ENCODE measurements around the gene TNNI3.

TNNI3 gene

GRCh38 chr19:55131421-55131820 lies 26.1 kb downstream of the TNNI3 start:
- Histone ChIP-seq H3K36me3 (ENCODE audit: insufficient read depth, low read length) (no peaks in the 10 kb centered on the region), H3K9ac (ENCODE audit: low read depth, low read length) (no peak overlapping the region), H3K4me3 (ENCODE audit: low read depth in 1 of 2, low read length in 2 of 2) (no peak overlapping the region), H2AFZ (ENCODE audit: low read depth, low read length) (no peak overlapping the region), H3K4me1 (ENCODE audit: insufficient read depth, low read length) (no peaks in the 10 kb centered on the region), H3K27me3 (ENCODE audit: insufficient read depth, low read length, poor library complexity) (peaks cover 3% of the 10 kb centered on the region), H3K79me2 (ENCODE audit: insufficient read depth, low read length) (no peaks in the 10 kb centered on the region), H4K20me1 (ENCODE audit: insufficient read depth, low read length) (no peaks in the 10 kb centered on the region), H3K9me3 (ENCODE audit: insufficient read depth, low read length, severe bottlenecking) (no peaks in the 10 kb centered on the region), H3K27ac (ENCODE audit: low read length) (no peak overlapping the region), H3K4me2 (ENCODE audit: insufficient read depth, low read length) (no peak overlapping the region)
- no peak for TF ChIP-seq CTCF (IDR thresholded peaks at IDR 0.05; ENCODE audit: borderline replicate concordance, extremely low read depth, low read length, poor library complexity, severe bottlenecking)
- no peak for TF ChIP-seq EZH2 (IDR thresholded peaks at IDR 0.05; ENCODE audit: borderline replicate concordance, low read depth, low read length, severe bottlenecking)
- DNase-seq: no peak
- ATAC-seq (ENCODE audit: insufficient read depth, low read depth): no peak

GRCh38 chr19:55119053-55119452 lies 38.5 kb downstream of the TNNI3 start:
- H3K27ac ChIP-seq (ENCODE audit: low read length): no peak overlapping the region
- H3K4me2 ChIP-seq (ENCODE audit: insufficient read depth, low read length): peak overlapping the region; percentile 85
- no peak overlapping the region for H3K4me3 ChIP-seq (ENCODE audit: low read depth in 1 of 2, low read length in 2 of 2)
- DNase-seq (no peak), ATAC-seq (ENCODE audit: insufficient read depth, low read depth) (no peak)
- H3K36me3 ChIP-seq (ENCODE audit: insufficient read depth, low read length): peaks cover 6% of the 10 kb centered on the region; the same call in 1 of the 2 replicates
- H3K4me1 ChIP-seq (ENCODE audit: insufficient read depth, low read length): peaks cover 33% of the 10 kb centered on the region
- H3K27me3 ChIP-seq (ENCODE audit: insufficient read depth, low read length, poor library complexity): peaks cover 1% of the 10 kb centered on the region
- peaks cover 30% of the 10 kb centered on the region for H4K20me1 ChIP-seq (ENCODE audit: insufficient read depth, low read length)
- H3K79me2 ChIP-seq (ENCODE audit: insufficient read depth, low read length): peaks cover 41% of the 10 kb centered on the region
- H3K9me3 ChIP-seq (ENCODE audit: insufficient read depth, low read length, severe bottlenecking): no peaks in the 10 kb centered on the region
- H2AFZ ChIP-seq (ENCODE audit: low read depth, low read length): no peak overlapping the region
- H3K9ac ChIP-seq (ENCODE audit: low read depth, low read length): peak overlapping the region; percentile 74; the same call in 1 of the 2 replicates
- TF ChIP-seq EZH2 (IDR thresholded peaks at IDR 0.05; ENCODE audit: borderline replicate concordance, low read depth, low read length, severe bottlenecking) (no peak), CTCF (IDR thresholded peaks at IDR 0.05; ENCODE audit: borderline replicate concordance, extremely low read depth, low read length, poor library complexity, severe bottlenecking) (no peak)

GRCh38 chr19:55118401-55118991 lies 39.0 kb downstream of the TNNI3 start:
- H3K27me3 ChIP-seq (ENCODE audit: insufficient read depth, low read length, poor library complexity): no peaks in the 10 kb centered on the region
- H3K36me3 ChIP-seq (ENCODE audit: insufficient read depth, low read length): peaks cover 6% of the 10 kb centered on the region; the same call in 1 of the 2 replicates
- H3K4me2 ChIP-seq (ENCODE audit: insufficient read depth, low read length): peak overlapping the region; percentile 85
- DNase-seq: no peak
- H3K79me2 ChIP-seq (ENCODE audit: insufficient read depth, low read length): peaks cover 46% of the 10 kb centered on the region
- peaks cover 33% of the 10 kb centered on the region for H3K4me1 ChIP-seq (ENCODE audit: insufficient read depth, low read length)
- no peak for ATAC-seq (ENCODE audit: insufficient read depth, low read depth)
- H3K9me3 ChIP-seq (ENCODE audit: insufficient read depth, low read length, severe bottlenecking): no peaks in the 10 kb centered on the region
- H3K9ac ChIP-seq (ENCODE audit: low read depth, low read length): peak overlapping the region; percentile 74
- peak overlapping the region; percentile 90 to 96 for H3K4me3 ChIP-seq (ENCODE audit: low read depth in 1 of 2, low read length in 2 of 2)
- H3K27ac ChIP-seq (ENCODE audit: low read length): peak overlapping the region; percentile 86
- TF ChIP-seq CTCF (IDR thresholded peaks at IDR 0.05; ENCODE audit: borderline replicate concordance, extremely low read depth, low read length, poor library complexity, severe bottlenecking): no peak
- TF ChIP-seq EZH2 (IDR thresholded peaks at IDR 0.05; ENCODE audit: borderline replicate concordance, low read depth, low read length, severe bottlenecking): no peak
- peaks cover 34% of the 10 kb centered on the region for H4K20me1 ChIP-seq (ENCODE audit: insufficient read depth, low read length)
- H2AFZ ChIP-seq (ENCODE audit: low read depth, low read length): peak overlapping the region; percentile 96

All from DND-41 (cell line).